ENCODE results near the gene LSP1.
"Not testable (repeated sequence)": the region's sequence is repeated elsewhere in the genome, so short reads cannot be mapped to it uniquely, and the experiment has no call there.

LSP1 gene

DNA sequence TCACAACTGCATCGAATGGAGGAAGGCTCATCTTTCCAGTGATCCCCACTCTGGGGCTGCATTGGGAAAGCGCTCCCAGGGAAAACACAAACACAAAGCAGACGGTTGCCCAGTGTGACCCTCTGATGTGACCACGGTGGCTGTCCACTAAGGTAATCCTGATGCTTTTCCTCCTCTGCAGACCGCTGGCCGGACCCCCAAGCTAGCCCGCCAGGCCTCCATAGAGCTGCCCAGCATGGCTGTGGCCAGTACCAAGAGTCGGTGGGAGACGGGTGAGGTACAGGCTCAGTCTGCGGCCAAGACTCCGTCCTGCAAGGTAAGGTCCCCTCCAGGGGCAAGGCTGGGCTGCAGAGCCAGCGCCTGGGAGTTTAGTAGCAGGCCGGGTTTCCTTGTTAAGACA is 33.7 kb downstream of the LSP1 start:
- not testable (repeated sequence) for H3K9me3 ChIP-seq (ENCODE audit: control insufficient read depth in 2 of 2, low read length in 2 of 2); H3K27ac ChIP-seq (ENCODE audit: low read depth in 2 of 2, low read length in 2 of 2); H3K4me3 ChIP-seq (ENCODE audit: low read length in 2 of 2); H3K4me1 ChIP-seq (ENCODE audit: control insufficient read depth in 2 of 2, insufficient read depth in 2 of 2, low read length in 2 of 2); H3K9ac ChIP-seq (ENCODE audit: low read depth in 1 of 2, low read length in 2 of 2); H3K27me3 ChIP-seq (ENCODE audit: control insufficient read depth in 2 of 2, insufficient read depth in 2 of 2, low read length in 2 of 2)
- H3K36me3 ChIP-seq (ENCODE audit: control insufficient read depth in 2 of 2, insufficient read depth in 2 of 2, low read length in 2 of 2), result peaks cover 8 to 36% of the 10 kb centered on the region in 2 donors

DNA sequence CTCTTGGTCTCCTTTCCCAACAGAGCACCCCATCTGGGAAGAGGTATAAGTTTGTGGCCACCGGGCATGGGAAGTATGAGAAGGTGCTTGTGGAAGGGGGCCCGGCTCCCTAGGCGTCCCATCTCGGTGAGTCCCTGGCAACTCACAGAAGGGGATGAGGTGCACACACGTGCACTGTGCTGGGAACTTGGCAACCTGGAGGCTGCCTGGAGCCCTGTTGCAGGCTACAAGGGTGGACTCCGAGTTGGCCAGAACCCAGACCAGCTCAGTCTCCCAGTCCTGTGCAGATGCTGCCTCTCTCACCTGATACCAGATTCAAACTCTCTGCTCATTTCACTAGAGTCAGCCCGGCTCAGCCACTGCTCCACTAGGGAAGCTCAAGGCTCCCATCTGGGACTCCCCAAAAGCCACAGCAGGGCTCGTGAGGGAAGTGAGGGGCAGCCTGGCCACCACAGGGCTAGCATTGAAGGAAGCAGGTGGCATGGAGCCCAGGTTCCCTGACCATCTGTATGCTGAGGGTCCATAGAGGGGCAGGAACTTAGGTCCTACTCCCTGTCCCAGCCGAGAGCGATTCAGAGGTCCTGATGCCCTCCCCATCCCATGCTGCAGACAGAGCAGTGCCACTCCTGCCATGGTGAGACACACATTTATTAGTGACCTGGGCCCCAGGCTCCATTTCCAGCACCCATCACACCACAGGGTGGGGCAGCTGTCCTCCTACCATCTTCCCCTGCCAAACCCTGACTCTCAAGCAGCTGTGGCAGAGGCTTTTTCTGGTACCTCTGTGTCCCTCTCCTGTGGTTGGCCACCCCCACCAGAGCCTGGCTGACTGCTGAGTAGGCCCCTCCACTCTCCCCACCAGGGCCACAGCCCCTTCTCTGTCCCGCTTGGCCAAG is 34.8 kb downstream of the LSP1 start:
- Histone ChIP-seq H3K4me3 (ENCODE audit: low read length in 2 of 2) (no peak overlapping the region), H3K36me3 (ENCODE audit: control insufficient read depth in 2 of 2, insufficient read depth in 2 of 2, low read length in 2 of 2) (peaks cover 8 to 36% of the 10 kb centered on the region in 2 donors), H3K27ac (ENCODE audit: low read depth in 2 of 2, low read length in 2 of 2) (no peak overlapping the region), H3K9ac (ENCODE audit: low read depth in 1 of 2, low read length in 2 of 2) (no peak overlapping the region), H3K4me1 (ENCODE audit: control insufficient read depth in 2 of 2, insufficient read depth in 2 of 2, low read length in 2 of 2) (no peaks in the 10 kb centered on the region), H3K27me3 (ENCODE audit: control insufficient read depth in 2 of 2, insufficient read depth in 2 of 2, low read length in 2 of 2) (no peaks in the 10 kb centered on the region), H3K9me3 (ENCODE audit: control insufficient read depth in 2 of 2, low read length in 2 of 2) (no peaks in the 10 kb centered on the region)

DNA sequence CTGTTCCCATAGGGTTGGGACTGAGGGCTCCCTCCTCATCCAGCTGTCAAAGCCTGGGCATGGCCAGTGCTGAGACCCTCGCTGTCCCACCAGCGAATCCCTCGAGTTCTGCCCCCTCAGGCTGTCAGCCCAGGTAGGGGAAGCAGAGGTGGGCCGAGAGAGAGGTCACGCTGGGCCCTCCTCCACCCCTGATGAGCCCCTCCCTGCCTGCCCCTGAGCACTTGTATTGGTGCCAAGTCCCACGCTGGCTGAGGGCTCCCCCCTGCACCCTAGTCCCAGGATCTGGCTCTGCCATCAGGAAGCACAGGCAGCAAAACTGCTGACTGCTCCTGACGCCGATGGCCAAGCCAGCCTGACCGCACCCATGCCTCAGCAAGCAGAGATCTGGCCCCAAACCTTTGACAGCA is 35.5 kb downstream of the LSP1 start:
- H3K27ac ChIP-seq (ENCODE audit: low read depth in 2 of 2, low read length in 2 of 2), result peak overlapping the region in 1 of 2 donors; percentile 9
- no peaks in the 10 kb centered on the region for H3K27me3 ChIP-seq (ENCODE audit: control insufficient read depth in 2 of 2, insufficient read depth in 2 of 2, low read length in 2 of 2)
- no peak overlapping the region for H3K9ac ChIP-seq (ENCODE audit: low read depth in 1 of 2, low read length in 2 of 2)

DNA sequence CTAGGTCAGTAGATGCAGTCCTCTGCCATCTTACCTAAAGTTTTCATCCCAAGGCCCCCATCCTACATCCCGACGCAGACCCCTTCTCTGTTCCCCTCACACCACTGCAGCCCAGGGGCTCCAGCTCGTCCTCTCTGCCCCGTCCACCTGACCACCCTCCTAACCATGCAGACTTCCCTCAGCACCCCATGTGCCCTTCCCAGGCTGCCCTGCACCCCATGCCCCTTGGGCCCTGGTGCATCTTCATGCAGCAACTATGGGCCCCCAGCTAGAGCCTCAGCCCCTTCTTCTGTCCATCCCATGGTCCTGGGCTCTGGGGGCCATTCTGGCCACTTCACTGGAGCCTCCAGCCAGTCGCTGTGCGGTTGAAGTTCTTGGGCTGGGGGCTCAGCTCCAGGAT is 35.9 kb downstream of the LSP1 start:
- H3K4me3 ChIP-seq (ENCODE audit: low read length in 2 of 2), result no peak overlapping the region
- peak overlapping the region in 1 of 2 donors; percentile 9 for H3K27ac ChIP-seq (ENCODE audit: low read depth in 2 of 2, low read length in 2 of 2)
- no peaks in the 10 kb centered on the region for H3K9me3 ChIP-seq (ENCODE audit: control insufficient read depth in 2 of 2, low read length in 2 of 2)
- no peaks in the 10 kb centered on the region for H3K4me1 ChIP-seq (ENCODE audit: control insufficient read depth in 2 of 2, insufficient read depth in 2 of 2, low read length in 2 of 2)
- H3K27me3 ChIP-seq (ENCODE audit: control insufficient read depth in 2 of 2, insufficient read depth in 2 of 2, low read length in 2 of 2), result no peaks in the 10 kb centered on the region
- peaks cover 8 to 31% of the 10 kb centered on the region in 2 donors for H3K36me3 ChIP-seq (ENCODE audit: control insufficient read depth in 2 of 2, insufficient read depth in 2 of 2, low read length in 2 of 2)
- no peak overlapping the region for H3K9ac ChIP-seq (ENCODE audit: low read depth in 1 of 2, low read length in 2 of 2)

More for the DNA sequence above, 35.5 kb downstream of the LSP1 start:
- H3K4me1 ChIP-seq (ENCODE audit: control insufficient read depth in 2 of 2, insufficient read depth in 2 of 2, low read length in 2 of 2), result no peaks in the 10 kb centered on the region
- H3K4me3 ChIP-seq (ENCODE audit: low read length in 2 of 2), result no peak overlapping the region
- H3K36me3 ChIP-seq (ENCODE audit: control insufficient read depth in 2 of 2, insufficient read depth in 2 of 2, low read length in 2 of 2), result peaks cover 8 to 33% of the 10 kb centered on the region in 2 donors
- H3K9me3 ChIP-seq (ENCODE audit: control insufficient read depth in 2 of 2, low read length in 2 of 2), result no peaks in the 10 kb centered on the region

DNA sequence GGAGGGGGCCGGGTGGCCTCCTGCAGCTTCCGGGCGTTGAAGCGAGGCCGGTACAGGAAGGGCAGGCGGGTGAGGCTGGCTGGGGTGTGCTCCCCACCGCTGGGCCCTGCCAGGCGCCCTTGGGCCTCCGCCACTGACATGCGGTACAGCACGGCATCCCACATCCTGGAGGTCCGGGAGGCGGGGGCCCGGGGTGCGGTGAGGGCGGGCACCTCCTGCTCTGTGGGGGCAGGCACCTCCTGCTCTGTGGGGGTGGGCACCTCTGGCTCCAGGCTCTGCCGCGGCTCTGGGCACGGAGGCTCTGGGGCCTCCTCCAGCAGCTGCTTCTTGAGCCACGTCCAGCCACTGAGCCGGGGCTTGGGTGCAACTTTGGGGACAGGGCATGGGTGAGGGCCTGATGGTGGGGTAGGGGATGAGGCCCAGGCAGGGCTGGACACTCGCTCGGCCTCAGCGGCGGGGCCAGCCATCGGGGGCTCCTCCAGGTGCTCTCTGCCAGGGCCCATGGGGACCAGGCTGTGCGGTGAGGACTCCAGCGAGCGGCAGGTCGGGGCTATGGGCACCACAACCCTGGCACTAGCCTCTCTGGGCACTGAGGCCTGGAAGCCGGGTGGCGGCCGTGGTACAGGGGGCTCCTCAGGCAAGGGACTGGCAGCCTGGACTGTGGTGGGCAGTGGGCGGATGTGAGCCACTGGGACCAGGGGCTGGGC is 36.5 kb downstream of the LSP1 start:
- Histone ChIP-seq H3K36me3 (ENCODE audit: control insufficient read depth in 2 of 2, insufficient read depth in 2 of 2, low read length in 2 of 2) (peaks cover 8 to 27% of the 10 kb centered on the region in 2 donors), H3K4me3 (ENCODE audit: low read length in 2 of 2) (no peak overlapping the region), H3K27ac (ENCODE audit: low read depth in 2 of 2, low read length in 2 of 2) (peak overlapping the region in 1 of 2 donors; percentile 9), H3K4me1 (ENCODE audit: control insufficient read depth in 2 of 2, insufficient read depth in 2 of 2, low read length in 2 of 2) (no peaks in the 10 kb centered on the region), H3K9ac (ENCODE audit: low read depth in 1 of 2, low read length in 2 of 2) (no peak overlapping the region), H3K27me3 (ENCODE audit: control insufficient read depth in 2 of 2, insufficient read depth in 2 of 2, low read length in 2 of 2) (no peaks in the 10 kb centered on the region), H3K9me3 (ENCODE audit: control insufficient read depth in 2 of 2, low read length in 2 of 2) (no peaks in the 10 kb centered on the region)

DNA sequence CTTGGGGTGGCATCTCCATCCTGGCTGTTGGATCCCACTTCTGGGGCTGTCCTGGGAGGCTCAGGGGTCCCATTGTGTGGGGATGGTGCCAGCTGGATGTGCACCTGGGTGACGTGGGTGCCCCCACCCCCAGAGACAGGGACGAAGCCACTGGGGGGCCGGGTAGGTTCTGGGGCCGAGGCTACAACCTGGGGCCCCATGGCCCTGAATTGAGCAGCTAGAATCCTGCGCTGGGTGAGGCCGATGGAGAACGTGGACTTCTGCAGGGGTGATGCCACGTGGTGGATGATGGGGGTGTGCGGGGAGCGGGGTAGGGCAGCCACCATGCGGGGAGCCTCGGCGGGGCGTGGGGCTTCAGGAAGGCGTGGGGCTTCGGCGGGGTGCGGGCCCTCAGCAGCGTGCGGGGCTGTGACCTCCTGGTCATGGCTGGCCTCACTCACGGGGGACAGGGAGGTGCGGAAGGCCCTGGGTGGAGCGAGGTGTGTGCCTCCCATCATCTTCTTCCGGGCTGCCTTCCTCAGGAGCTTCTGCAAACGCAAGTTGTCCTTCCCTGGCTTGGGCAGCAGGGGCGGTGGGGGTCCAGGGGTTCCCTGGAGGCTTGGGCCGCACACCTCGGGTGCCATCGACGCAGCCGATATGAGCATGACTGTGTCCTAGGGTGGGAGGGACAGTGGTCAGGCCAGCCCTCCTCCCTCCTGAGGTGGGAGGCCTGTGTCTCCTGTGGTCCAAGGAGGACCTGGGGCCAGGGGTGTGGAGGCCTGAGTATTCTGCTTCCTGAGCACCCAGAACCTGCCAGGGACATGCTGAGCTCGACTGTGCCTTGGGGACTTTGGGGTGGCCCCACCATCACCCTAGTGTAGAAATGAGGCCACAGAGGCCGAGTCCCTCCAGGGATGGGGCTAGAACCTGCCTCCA is 37.3 kb downstream of the LSP1 start:
- peaks cover 8 to 19% of the 10 kb centered on the region in 2 donors for H3K36me3 ChIP-seq (ENCODE audit: control insufficient read depth in 2 of 2, insufficient read depth in 2 of 2, low read length in 2 of 2)
- no peak overlapping the region for H3K9ac ChIP-seq (ENCODE audit: low read depth in 1 of 2, low read length in 2 of 2)
- no peaks in the 10 kb centered on the region for H3K9me3 ChIP-seq (ENCODE audit: control insufficient read depth in 2 of 2, low read length in 2 of 2)
- no peak overlapping the region for H3K27ac ChIP-seq (ENCODE audit: low read depth in 2 of 2, low read length in 2 of 2)
- H3K4me3 ChIP-seq (ENCODE audit: low read length in 2 of 2), result no peak overlapping the region
- no peaks in the 10 kb centered on the region for H3K27me3 ChIP-seq (ENCODE audit: control insufficient read depth in 2 of 2, insufficient read depth in 2 of 2, low read length in 2 of 2)
- H3K4me1 ChIP-seq (ENCODE audit: control insufficient read depth in 2 of 2, insufficient read depth in 2 of 2, low read length in 2 of 2), result no peaks in the 10 kb centered on the region

DNA sequence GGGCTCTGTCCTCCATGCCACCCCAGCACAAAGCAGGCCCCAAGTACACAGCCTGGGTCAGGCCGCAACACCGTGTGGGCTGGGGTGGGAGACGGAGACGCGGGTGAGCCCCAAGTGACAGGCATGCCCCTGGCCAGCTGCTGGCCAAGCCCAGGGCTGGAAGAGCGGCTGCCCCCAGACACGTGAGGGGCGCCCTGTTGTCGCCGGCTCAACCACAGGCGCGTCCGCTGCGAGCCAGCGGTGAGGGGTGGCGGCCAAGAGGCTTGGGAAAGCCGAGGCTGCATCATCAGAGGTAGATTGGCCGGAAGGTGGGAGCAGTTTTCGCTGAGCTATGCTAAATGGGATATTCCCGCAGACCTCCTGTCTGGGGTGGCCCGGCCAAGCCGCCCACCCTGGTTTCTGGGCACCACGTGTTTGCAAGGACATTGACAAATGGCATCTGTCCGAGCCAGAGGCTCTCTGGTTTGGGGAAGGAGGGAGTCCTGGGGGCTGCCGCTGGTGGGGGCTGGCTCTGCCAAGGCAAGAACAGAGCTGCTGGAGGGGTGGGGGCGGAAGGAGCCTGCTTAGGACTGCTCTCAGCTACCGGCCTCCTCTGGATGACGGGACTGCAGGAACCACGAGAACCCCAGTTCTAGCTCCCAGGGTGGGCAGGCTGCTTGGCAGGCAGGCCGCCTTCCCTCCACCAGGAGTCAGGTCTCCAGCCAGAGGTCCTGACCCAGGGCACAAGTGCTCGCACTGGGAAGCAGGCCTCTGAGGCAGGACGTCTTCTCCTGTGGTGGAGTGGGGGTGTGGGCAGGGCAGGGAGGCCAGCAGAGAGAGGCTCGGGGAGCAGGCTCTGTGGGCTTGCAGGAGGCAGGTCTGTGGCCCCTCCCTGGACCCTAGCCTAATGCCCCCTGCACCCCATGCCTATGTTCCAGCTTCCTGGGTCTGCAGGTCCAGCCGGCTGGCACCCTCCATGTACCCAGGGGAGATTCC is 38.3 kb downstream of the LSP1 start:
- Histone ChIP-seq H3K4me3 (ENCODE audit: low read length in 2 of 2) (no peak overlapping the region), H3K9ac (ENCODE audit: low read depth in 1 of 2, low read length in 2 of 2) (no peak overlapping the region), H3K4me1 (ENCODE audit: control insufficient read depth in 2 of 2, insufficient read depth in 2 of 2, low read length in 2 of 2) (no peaks in the 10 kb centered on the region), H3K36me3 (ENCODE audit: control insufficient read depth in 2 of 2, insufficient read depth in 2 of 2, low read length in 2 of 2) (peaks cover 0 to 11% of the 10 kb centered on the region in 2 donors), H3K9me3 (ENCODE audit: control insufficient read depth in 2 of 2, low read length in 2 of 2) (no peaks in the 10 kb centered on the region), H3K27me3 (ENCODE audit: control insufficient read depth in 2 of 2, insufficient read depth in 2 of 2, low read length in 2 of 2) (no peaks in the 10 kb centered on the region), H3K27ac (ENCODE audit: low read depth in 2 of 2, low read length in 2 of 2) (no peak overlapping the region)

DNA sequence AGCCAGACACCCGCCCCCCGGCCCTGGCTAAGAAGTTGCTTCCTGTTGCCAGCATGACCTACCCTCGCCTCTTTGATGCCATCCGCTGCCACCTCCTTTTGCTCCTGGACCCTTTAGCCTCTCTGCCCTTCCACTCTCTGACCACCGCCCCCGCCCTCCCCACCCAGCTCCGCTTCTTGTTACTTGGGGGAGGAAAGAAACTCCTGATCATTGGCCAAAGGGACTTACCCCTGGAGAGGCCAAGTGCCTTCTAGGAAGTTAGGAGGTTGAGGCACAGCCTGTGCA is 38.9 kb downstream of the LSP1 start, which contains the start of gene PRR33:
Gene PRR33 (minus strand): TSS at position 65 of the 285 bp plus-strand sequence. CDS start 1,311 bp downstream, outside the sequence.
- no peak within 1 kb of the TSS for H3K27ac ChIP-seq (ENCODE audit: low read depth in 2 of 2, low read length in 2 of 2)
- no peak within 1 kb of the TSS for H3K4me3 ChIP-seq (ENCODE audit: low read length in 2 of 2)
- H3K27me3 ChIP-seq (ENCODE audit: control insufficient read depth in 2 of 2, insufficient read depth in 2 of 2, low read length in 2 of 2), result no peaks in the 10 kb centered on the region
- no peaks in the 10 kb centered on the region for H3K9me3 ChIP-seq (ENCODE audit: control insufficient read depth in 2 of 2, low read length in 2 of 2)
- no peak within 1 kb of the TSS for H3K9ac ChIP-seq (ENCODE audit: low read depth in 1 of 2, low read length in 2 of 2)
- no peaks in the 10 kb centered on the region for H3K4me1 ChIP-seq (ENCODE audit: control insufficient read depth in 2 of 2, insufficient read depth in 2 of 2, low read length in 2 of 2)
- peaks cover 0 to 9% of the 10 kb centered on the region in 2 donors for H3K36me3 ChIP-seq (ENCODE audit: control insufficient read depth in 2 of 2, insufficient read depth in 2 of 2, low read length in 2 of 2)

DNA sequence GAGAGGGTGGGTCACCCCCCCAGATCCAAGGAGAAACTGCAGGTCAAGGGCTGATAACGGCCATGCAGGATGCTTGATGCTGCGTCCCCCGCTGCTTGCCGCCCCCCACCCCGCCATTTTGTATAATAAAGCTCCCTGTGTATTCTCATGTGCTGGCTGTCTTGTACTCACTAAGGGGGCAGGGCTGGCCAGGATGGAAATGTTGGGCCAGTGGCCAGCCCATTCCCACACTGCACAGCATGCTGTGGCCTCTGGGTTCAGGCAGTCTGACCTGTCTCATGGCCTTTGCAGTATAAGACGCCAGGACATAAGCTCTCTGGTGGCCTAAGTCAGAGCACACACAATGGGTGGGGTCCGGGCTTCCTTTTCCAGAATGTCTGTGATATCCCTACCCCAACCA is 39.2 kb downstream of the LSP1 start:
- Histone ChIP-seq H3K9ac (ENCODE audit: low read depth in 1 of 2, low read length in 2 of 2) (no peak overlapping the region), H3K27ac (ENCODE audit: low read depth in 2 of 2, low read length in 2 of 2) (no peak overlapping the region), H3K4me1 (ENCODE audit: control insufficient read depth in 2 of 2, insufficient read depth in 2 of 2, low read length in 2 of 2) (no peaks in the 10 kb centered on the region), H3K27me3 (ENCODE audit: control insufficient read depth in 2 of 2, insufficient read depth in 2 of 2, low read length in 2 of 2) (peaks cover 0 to 2% of the 10 kb centered on the region in 2 donors), H3K4me3 (ENCODE audit: low read length in 2 of 2) (no peak overlapping the region), H3K9me3 (ENCODE audit: control insufficient read depth in 2 of 2, low read length in 2 of 2) (no peaks in the 10 kb centered on the region), H3K36me3 (ENCODE audit: control insufficient read depth in 2 of 2, insufficient read depth in 2 of 2, low read length in 2 of 2) (peaks cover 0 to 9% of the 10 kb centered on the region in 2 donors)

All from mucosa of rectum (tissue), 2 donors.